Motor neuron (in vitro differentiated cells): ENCODE data around the gene CALN1. TPM values are rescaled to one million over a fixed set of nuclear protein-coding genes. Genes with fewer than 3 reads are reported as not detected.

Experiments
- ATAC-seq, 8 experiments: fragments of 200-7000 bp; cut with Tn5 transposase; replicated peaks in 6 of 8; 2 replicates each; pipeline ENCODE4 v1.8.0; 2021; ENCODE audit warnings: mild to moderate bottlenecking in 8 of 8, moderate library complexity in 8 of 8
- H3K27ac ChIP-seq, 2 donors: fragments of 250-450 bp; sonication (Bioruptor Pico); 2 replicates each; pipeline ENCODE4 v1.9.0; 2021; ENCODE audit warnings: antibody characterized with exemption in 2 of 2, mild to moderate bottlenecking in 2 of 2, moderate library complexity in 1 of 2
- H3K4me1 ChIP-seq, 2 donors: fragments of 250-450 bp; sonication (Bioruptor Pico); replicated peaks in 1 of 2; 2 replicates each; pipeline ENCODE4 v1.6.1; 2021; ENCODE audit warnings: antibody characterized with exemption in 2 of 2, mild to moderate bottlenecking in 2 of 2, moderate library complexity in 1 of 2
- H3K4me3 ChIP-seq, 5 donors: fragments of 250-450 bp; sonication (Bioruptor Pico); 2 replicates each; pipeline ENCODE4 v1.9.0; 2021; ENCODE audit warnings: antibody characterized with exemption in 5 of 5, mild to moderate bottlenecking in 5 of 5, moderate library complexity in 4 of 5
- WGBS, 10 experiments: fragments of 450-650 bp; shearing (Covaris generic); methylation state at CpG; one replicate each; pipeline ENCODE4 v1.0.0; 2022; 5-methylcytosine and 5-hydroxymethylcytosine counted together
- in situ Hi-C, 9 experiments: fragments of 400-800 bp; cut with MboI; loops; one replicate each; pipeline ENCODE4 v1.15.0; 2021; ENCODE audit warnings: low sequenced_read_pairs in 9 of 9, low pct_unique_long_range_greater_than_20kb in 2 of 9; ENCODE audit not compliant: unreplicated experiment in 9 of 9
- total RNA-seq, 8 experiments: library from RNA; unstranded; fragments of 300-600 nt; gene quantifications; 2 replicates each; pipeline versions ENCODE4 v1.2.3 to v1.2.4, GENCODE V29; 2022

The CALN1 gene
- total RNA-seq, 8 experiments from 2014 or later: 0.05 to 2.4 (median 0.72) TPM

DNA sequence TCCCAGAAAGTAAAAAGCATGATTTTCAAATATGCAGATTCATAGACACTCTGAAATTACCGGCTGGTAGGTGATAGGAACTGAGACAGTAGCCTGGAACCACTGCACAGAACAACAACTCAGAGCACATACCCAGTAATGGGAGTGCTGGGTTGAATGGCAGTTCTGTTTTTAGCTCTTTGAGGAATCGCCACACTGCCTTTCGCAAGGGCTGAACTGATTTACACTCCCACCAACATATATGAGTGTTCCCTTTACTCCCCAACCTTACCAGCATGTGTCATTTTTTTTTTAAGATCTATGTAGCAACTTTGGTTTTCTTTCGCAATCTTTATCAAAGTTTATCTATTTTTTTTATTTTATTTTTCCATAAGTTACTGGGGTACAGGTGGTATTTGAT lies 358.8 kb downstream of the CALN1 start:
- Histone ChIP-seq H3K4me3 (no peak overlapping the region), H3K4me1 (no peaks in the 10 kb centered on the region), H3K27ac (no peak overlapping the region)
- no peak for ATAC-seq
- WGBS, 10 experiments: 61 to 100% (median 87%) methylated on average over 2 to 4 of the region's 4 CpGs; no CpG with 5 or more reads in 1 of the 10 experiments
- in situ Hi-C loops: no loop called here

DNA sequence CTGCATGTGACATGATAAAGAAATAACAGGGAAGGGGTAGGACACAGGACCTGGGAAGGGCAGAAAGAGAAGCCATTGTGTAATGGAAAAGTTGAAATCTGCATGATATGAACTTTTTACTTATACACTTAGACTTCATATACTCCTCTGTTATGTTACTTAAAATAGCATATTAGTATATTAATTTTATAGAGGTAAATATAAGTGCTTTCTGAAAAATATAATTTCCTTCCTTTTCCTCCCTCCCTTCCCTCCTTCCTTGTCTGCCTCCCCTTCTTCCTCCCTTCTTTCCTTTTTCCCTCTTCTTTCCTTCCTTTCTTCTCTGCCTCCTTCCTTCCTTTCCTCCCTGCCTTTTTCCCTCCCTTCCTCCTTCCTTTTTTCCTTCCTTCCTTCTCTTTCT lies 363.7 kb downstream of the CALN1 start:
- in situ Hi-C loops: loop anchor here in 1 of 9 experiments (25.0 kb wide), 1 partner anchor 111 kb away; no protein-coding TSS in a partner anchor
- no peak for ATAC-seq
- H3K4me3 ChIP-seq: no peak overlapping the region

DNA sequence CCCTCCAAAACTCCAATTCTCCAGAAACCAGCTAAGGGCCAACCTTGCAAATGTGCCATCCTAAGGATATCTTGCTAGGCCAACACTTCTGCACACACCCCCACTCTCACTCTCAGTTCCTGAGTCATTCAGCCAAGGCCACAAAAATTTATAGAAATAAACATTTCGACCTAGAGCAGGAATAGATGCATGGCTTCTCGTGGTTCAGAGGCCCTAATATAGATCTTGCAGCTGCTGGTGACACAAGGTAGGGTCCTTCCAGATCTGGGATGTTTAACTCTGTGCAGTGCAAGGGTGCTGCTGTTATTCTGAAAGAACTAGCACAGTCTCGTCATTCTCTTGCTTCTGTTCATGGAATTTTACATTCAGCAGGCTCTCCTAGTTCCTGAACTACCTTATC lies 369.3 kb downstream of the CALN1 start:
- Histone ChIP-seq H3K4me1 (no peaks in the 10 kb centered on the region), H3K27ac (no peak overlapping the region), H3K4me3 (no peak overlapping the region)
- 0 to 68% (median 43%) methylated on average over 1 to 3 of the region's 3 CpGs; no CpG with 5 or more reads in 3 of the 10 experiments for WGBS, 10 experiments
- in situ Hi-C loops: loop anchor here in 1 of 9 experiments (25.0 kb wide), 1 partner anchor 106 kb away; no protein-coding TSS in a partner anchor
- no peak for ATAC-seq

More for the DNA sequence above, 363.7 kb downstream of the CALN1 start:
- no peak overlapping the region for H3K27ac ChIP-seq
- no peaks in the 10 kb centered on the region for H3K4me1 ChIP-seq

DNA sequence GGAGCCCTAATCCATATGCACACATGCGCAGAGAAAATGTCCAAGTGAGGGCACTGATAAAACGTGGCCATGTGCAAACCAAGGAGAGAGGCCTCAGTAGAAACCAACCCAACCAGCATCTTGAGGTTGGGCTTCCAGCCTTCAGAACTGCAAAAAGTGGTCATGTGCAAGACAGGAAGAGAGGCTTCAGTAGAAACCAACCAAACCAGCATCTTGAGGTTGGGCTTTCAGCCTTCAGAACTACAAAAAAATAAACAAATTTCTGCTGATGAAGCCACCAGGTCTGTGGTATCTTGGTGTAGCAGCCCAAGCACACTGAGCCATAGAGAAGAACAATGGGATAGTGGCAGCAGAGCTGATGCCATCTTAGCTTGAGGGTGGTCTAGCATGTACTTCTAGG lies 371.5 kb downstream of the CALN1 start:
- Histone ChIP-seq H3K4me3 (no peak overlapping the region), H3K4me1 (no peaks in the 10 kb centered on the region), H3K27ac (no peak overlapping the region)
- WGBS, 10 experiments: 72 to 100% (median 81%) methylated on average over 1 to 2 of the region's 2 CpGs; no CpG with 5 or more reads in 5 of the 10 experiments
- ATAC-seq: no peak
- in situ Hi-C loops: loop anchor here in 1 of 9 experiments (25.0 kb wide), 1 partner anchor 103 kb away; no protein-coding TSS in a partner anchor

DNA sequence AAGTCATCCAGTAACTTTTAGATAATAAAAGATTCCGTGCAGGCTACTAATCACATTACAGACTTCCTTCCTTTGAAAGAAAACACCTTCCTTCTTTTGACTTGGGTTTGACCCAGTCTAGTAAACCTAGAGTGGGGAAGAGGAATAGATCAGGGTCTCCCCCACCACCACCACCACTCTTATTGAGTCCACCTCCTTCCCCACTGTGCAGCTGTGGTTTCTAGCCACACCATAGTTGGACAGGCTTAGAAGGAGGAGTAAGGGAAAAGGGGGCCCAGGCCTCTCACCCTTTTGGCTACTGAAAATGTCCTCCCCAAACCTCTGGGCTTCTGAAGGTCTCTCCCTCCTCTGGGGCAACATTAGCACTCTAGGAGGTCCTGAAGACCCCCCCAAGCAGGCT lies 372.7 kb downstream of the CALN1 start:
- no peak overlapping the region for H3K4me3 ChIP-seq
- H3K27ac ChIP-seq: no peak overlapping the region
- 60 to 100% (median 75%) methylated on average over 1 of the region's 1 CpG; no CpG with 5 or more reads in 7 of the 10 experiments for WGBS, 10 experiments
- no peak for ATAC-seq
- in situ Hi-C loops: loop anchor here in 1 of 9 experiments (25.0 kb wide), 1 partner anchor 102 kb away; no protein-coding TSS in a partner anchor
- H3K4me1 ChIP-seq: no peaks in the 10 kb centered on the region

DNA sequence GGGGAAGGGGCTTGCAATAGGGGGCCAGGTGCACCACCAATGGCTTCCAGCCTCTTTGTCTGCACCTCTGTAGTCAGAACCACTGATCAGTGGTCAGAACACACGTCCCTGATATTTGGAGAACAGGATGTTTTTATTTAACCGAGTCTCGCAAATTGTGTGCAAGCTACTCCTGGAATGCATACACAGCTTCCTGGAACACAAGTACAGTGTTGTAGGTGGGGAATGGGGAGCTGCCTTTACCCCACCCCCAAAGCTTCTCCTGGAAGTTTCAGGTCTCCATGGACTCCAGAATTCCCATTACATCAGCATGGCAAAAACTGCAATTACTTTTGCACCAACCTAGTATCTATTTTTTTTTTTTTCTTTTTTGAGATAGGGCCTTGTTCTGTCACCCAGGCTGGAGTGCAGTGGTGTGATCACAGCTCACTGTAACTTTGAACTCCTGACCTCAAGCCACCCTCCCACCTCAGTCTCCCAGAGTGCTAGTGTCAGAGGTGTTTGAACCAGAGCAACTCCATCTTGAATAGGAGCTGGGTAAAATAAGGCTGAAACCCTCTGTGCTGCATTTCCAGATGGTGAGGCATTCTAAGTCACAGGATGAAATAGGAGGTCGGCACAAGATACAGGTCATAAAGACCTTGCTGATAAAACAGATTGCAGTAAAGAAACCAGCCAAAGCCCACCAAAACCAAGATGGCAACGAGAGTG lies 374.0 kb downstream of the CALN1 start:
- WGBS, 10 experiments: 14 to 100% (median 77%) methylated on average over 1 to 5 of the region's 5 CpGs; no CpG with 5 or more reads in 4 of the 10 experiments
- Histone ChIP-seq H3K4me1 (no peaks in the 10 kb centered on the region), H3K27ac (no peak overlapping the region), H3K4me3 (no peak overlapping the region)
- in situ Hi-C loops: loop anchor here in 1 of 9 experiments (25.0 kb wide), 1 partner anchor 101 kb away; no protein-coding TSS in a partner anchor
- no peak for ATAC-seq

DNA sequence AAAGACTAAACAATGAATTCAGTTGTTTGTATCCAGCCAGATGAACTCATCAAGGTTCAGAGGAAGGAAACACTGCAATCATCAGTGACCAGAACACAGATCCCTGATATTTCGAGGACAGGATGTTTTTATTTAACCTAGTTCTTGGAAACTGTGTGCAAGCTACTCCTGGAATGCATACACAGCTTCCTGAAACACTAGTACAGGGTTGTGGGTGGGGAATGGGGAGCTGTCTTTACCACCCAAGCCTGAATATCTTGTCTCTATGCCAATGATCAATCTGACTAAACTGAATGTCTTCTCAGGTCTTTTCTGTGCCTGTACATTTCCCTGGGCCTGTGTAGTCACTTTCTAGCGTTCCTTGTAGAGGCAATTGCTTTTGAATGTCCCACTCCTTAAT lies 374.6 kb downstream of the CALN1 start:
- no peak for ATAC-seq
- in situ Hi-C loops: loop anchor here in 1 of 9 experiments (25.0 kb wide), 1 partner anchor 100 kb away; no protein-coding TSS in a partner anchor
- Histone ChIP-seq H3K4me1 (no peaks in the 10 kb centered on the region), H3K4me3 (no peak overlapping the region), H3K27ac (no peak overlapping the region)
- 0 to 81% (median 45%) methylated on average over 1 to 2 of the region's 2 CpGs; no CpG with 5 or more reads in 3 of the 10 experiments for WGBS, 10 experiments

DNA sequence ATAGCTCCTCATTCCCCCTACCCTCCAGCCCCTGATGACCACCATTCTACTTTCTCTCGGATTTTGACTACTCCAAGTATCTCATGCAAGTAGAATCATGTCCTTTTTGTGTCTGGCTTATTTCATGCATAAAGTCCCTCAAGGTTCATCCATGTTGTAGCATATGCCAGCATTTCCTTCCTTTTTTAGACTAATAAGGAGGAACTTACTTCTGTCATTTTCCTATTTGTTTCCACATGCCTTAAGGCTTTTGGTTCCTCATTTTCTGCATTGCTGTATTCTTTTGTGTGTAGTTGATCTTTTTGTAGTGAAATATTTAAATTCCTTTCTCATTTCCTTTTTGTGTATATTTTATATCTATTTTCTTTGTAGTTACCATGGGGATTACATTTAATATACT lies 376.9 kb downstream of the CALN1 start:
- ATAC-seq: no peak
- in situ Hi-C loops: loop anchor here in 1 of 9 experiments (25.0 kb wide), 1 partner anchor 98 kb away; no protein-coding TSS in a partner anchor
- Histone ChIP-seq H3K27ac (no peak overlapping the region), H3K4me3 (no peak overlapping the region), H3K4me1 (no peaks in the 10 kb centered on the region)
- WGBS, 10 experiments: 0 to 83% (median 29%) methylated on average over 1 of the region's 1 CpG; no CpG with 5 or more reads in 6 of the 10 experiments

DNA sequence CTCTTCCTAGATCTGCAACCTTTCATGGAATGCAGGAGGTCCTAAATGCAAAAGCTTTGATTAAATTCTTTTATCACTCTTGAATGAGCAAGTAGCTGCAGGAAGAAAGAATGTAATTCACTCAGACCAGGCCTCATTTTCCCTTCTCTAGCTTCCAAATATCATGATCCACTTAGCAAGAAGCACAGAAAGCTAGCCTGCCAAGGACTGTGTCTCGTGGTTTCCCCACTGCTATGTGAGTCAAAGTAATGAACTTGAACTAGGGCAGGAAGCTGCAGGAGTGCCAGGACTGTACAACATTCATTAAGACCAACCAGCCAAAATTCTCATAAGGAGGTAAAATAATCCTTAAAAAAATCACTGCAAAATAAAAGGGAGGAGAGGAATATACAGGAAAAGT lies 379.2 kb downstream of the CALN1 start:
- in situ Hi-C loops: loop anchor here in 1 of 9 experiments (25.0 kb wide), 1 partner anchor 96 kb away; no protein-coding TSS in a partner anchor
- no peak overlapping the region for H3K4me3 ChIP-seq
- H3K4me1 ChIP-seq: no peaks in the 10 kb centered on the region
- 0 to 75% (median 6%) methylated on average over 1 of the region's 1 CpG; no CpG with 5 or more reads in 4 of the 10 experiments for WGBS, 10 experiments
- no peak overlapping the region for H3K27ac ChIP-seq
- no peak for ATAC-seq

DNA sequence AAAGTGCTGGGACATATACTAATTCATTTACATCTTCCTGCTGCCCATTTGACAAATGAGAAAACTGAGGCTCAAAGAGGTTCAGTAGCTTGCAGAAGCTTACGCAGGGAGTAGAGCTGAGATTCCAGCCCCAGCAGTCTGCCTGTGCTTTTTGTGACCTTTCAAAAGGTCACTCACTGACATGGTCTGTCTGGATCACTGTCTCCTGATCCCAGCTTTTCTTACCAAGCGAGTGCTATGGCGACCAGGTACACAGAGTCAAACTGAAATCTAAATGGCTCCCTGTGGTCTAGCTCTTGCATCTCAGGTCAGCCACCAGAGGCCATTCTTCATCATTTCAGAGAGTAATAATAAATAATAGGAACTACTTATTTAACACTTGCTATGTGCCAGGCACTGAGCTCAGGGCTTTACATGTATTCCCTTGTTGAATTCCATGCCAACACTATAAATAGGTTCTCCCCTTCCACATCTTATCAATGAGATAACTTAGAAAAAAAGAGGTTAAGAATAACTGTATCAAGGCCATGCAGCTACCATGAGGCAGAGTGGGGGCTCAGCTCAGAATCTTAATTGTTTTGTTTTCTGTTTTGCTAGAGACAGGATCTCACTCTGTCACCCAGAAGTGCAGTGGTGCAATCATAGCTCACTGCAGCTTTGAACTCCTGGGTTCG lies 381.0 kb downstream of the CALN1 start:
- in situ Hi-C loops: loop anchor here in 1 of 9 experiments (25.0 kb wide), 1 partner anchor 94 kb away; no protein-coding TSS in a partner anchor
- ATAC-seq: no peak
- no peaks in the 10 kb centered on the region for H3K4me1 ChIP-seq
- H3K27ac ChIP-seq: no peak overlapping the region
- WGBS, 10 experiments: 0 to 100% (median 70%) methylated on average over 1 to 4 of the region's 4 CpGs; no CpG with 5 or more reads in 1 of the 10 experiments
- H3K4me3 ChIP-seq: no peak overlapping the region

DNA sequence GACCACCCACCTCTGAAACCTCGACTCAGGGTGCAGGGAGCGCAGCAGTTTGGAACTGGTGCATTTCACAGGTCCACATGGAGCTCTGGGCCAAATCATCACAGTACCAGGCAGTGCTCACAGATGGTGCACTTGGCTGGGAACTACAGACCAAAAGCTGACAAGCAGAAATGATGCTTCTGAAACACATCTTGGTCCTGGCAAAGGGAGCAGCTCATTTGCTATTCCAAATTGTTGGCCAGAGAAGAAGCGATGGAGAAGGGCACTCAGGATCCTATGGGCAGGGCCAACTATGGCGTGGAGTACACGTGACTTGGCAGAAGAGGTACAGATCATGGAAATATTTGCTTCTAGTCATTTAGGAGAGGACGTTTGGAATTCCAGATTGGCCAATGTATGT lies 383.9 kb downstream of the CALN1 start:
- ATAC-seq: no peak
- Histone ChIP-seq H3K4me1 (no peaks in the 10 kb centered on the region), H3K27ac (no peak overlapping the region), H3K4me3 (no peak overlapping the region)
- in situ Hi-C loops: loop anchor here in 1 of 9 experiments (25.0 kb wide), 1 partner anchor 91 kb away; no protein-coding TSS in a partner anchor
- WGBS, 10 experiments: 5 to 100% (median 72%) methylated on average over 1 to 4 of the region's 6 CpGs; no CpG with 5 or more reads in 3 of the 10 experiments

DNA sequence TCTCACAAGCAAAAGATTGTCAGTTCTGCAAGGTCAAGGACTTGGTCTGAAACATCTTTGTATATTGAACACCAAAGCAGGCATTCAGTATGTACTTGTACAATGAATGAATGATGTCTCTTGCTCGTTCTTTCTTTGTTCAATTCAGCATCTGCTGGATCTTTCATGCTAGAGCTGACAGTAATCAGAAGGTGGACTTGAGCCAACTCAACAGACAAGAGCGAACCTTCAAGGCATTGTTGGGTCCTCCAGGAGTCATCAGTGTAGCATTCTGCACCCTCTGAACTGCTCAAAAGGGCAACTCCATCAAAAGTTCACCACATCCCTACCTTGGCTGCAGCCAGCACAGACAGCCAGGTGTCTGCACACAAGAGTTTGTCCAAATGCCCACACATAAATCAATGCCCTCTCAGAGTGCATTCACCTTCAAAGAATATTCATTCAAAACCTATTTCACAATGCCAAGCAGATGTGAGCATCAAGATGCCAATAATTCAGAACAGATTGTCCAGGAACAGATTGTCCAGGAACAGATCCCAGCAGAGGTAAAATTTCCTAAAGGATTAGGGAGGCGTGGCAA lies 386.7 kb downstream of the CALN1 start:
- Histone ChIP-seq H3K4me3 (no peak overlapping the region), H3K27ac (no peak overlapping the region), H3K4me1 (no peaks in the 10 kb centered on the region)
- WGBS, 10 experiments: 0 to 100% (median 38%) methylated on average over 1 to 3 of the region's 3 CpGs; no CpG with 5 or more reads in 1 of the 10 experiments
- in situ Hi-C loops: loop anchor here in 1 of 9 experiments (25.0 kb wide), 1 partner anchor 88 kb away; no protein-coding TSS in a partner anchor
- no peak for ATAC-seq
